Measurements from ENCODE around the gene IL1RAP. TPM values are rescaled to one million over a fixed set of nuclear protein-coding genes. Genes with fewer than 3 reads are reported as not detected.

IL1RAP gene
- total and polyA plus RNA-seq, 2 donors (not counting 3 experiments of a cell fraction or from before 2014, with no cell fraction given) = 4.3 to 9.2 TPM

GRCh38 chr3:190491533-190492054 is 22.3 kb upstream of the IL1RAP start:
- H3K9me1 ChIP-seq (replicated peaks; ENCODE audit: control insufficient read depth, extremely low read depth, insufficient read depth, low read length) = no peaks in the 10 kb centered on the region
- CTCF ChIA-PET = interaction anchor here (0.8 to 1.2 kb wide), 2 partner anchors 22 to 206 kb away, joined by 3 read pairs; partner anchors contain the start of gene IL1RAP
- DNase-seq (ENCODE audit: low read depth, low spot score) (no peak), FAIRE-seq (no peak)
- H3K4me3 ChIP-seq (replicated peaks in 1 of 3; ENCODE audit: insufficient read depth in 1 of 3, low read depth in 1 of 3, low read length in 3 of 3) = no peak overlapping the region
- BruUV-seq (replicated peaks) = no TSS peak
- no peak overlapping the region for H3K27ac ChIP-seq (ENCODE audit: insufficient read depth, low read depth, low read length)
- H4K20me1 ChIP-seq (replicated peaks; ENCODE audit: control insufficient read depth, extremely low read depth, insufficient read depth, low read length) = no peaks in the 10 kb centered on the region
- TF ChIP-seq MAX (IDR thresholded peaks at IDR 0.05; ENCODE audit: insufficient read depth, insufficient read length) = no peak
- no peak for TF ChIP-seq JUN (IDR thresholded peaks at IDR 0.05; ENCODE audit: borderline replicate concordance, insufficient read depth, insufficient read length, low read depth)
- no peak for TF ChIP-seq EZH2 (IDR thresholded peaks at IDR 0.05; ENCODE audit: borderline replicate concordance, low read depth, low read length, severe bottlenecking)
- no peak for TF ChIP-seq GATA2 (IDR thresholded peaks at IDR 0.05; ENCODE audit: insufficient read depth, insufficient read length, low read depth, low read length)
- no peak for TF ChIP-seq FOS (IDR thresholded peaks at IDR 0.05; ENCODE audit: borderline replicate concordance, insufficient read depth, low read length)
- no peak for TF ChIP-seq CTCF (IDR thresholded peaks at IDR 0.05; ENCODE audit: extremely low read depth in 1 of 2, insufficient read depth in 1 of 2, low read depth in 1 of 2, low read length in 2 of 2)
- TF ChIP-seq MYC (IDR thresholded peaks at IDR 0.05; ENCODE audit: low read depth, low read length) = no peak
- TF ChIP-seq POLR2A (IDR thresholded peaks at IDR 0.05; ENCODE audit: low read depth, low read length) = no peak
- TF ChIP-seq POLR2AphosphoS5 (IDR thresholded peaks at IDR 0.05; ENCODE audit: insufficient read depth, low read depth, low read length) = no peak
- H3K4me2 ChIP-seq (ENCODE audit: insufficient read depth, low read length) = no peak overlapping the region
- POLR2A ChIA-PET = no interaction called here
- dilution Hi-C loops (cut with MboI; ENCODE audit: extremely low pct_ligation_motif_present, low sequenced_read_pairs) = no loop called here
- no peaks in the 10 kb centered on the region for H3K36me3 ChIP-seq (ENCODE audit: control insufficient read depth in 2 of 2, extremely low read depth in 1 of 2, insufficient read depth in 2 of 2, low read length in 2 of 2)
- intact Hi-C loops (cut with micrococcal nuclease) = no loop called here
- no peaks in the 10 kb centered on the region for H3K9me3 ChIP-seq (replicated peaks; ENCODE audit: control insufficient read depth, insufficient read depth, low read length)
- H3K9ac ChIP-seq (replicated peaks; ENCODE audit: extremely low read depth, insufficient read depth, low read length) = no peak overlapping the region
- no peaks in the 10 kb centered on the region for H3K4me1 ChIP-seq (ENCODE audit: control insufficient read depth, extremely low read depth, insufficient read depth, low read length)
- peaks cover 41 to 54% of the 10 kb centered on the region in 2 experiments for H3K27me3 ChIP-seq (ENCODE audit: control insufficient read depth in 2 of 2, insufficient read depth in 2 of 2, low read length in 2 of 2)
- no peak overlapping the region for H2AFZ ChIP-seq (ENCODE audit: low read depth, low read length)
- no peaks in the 10 kb centered on the region for H3K79me2 ChIP-seq (ENCODE audit: control insufficient read depth, insufficient read depth, low read length)

Measured in endothelial cell of umbilical vein (primary cell).